ENCODE data around the gene C6orf89.

DNA sequence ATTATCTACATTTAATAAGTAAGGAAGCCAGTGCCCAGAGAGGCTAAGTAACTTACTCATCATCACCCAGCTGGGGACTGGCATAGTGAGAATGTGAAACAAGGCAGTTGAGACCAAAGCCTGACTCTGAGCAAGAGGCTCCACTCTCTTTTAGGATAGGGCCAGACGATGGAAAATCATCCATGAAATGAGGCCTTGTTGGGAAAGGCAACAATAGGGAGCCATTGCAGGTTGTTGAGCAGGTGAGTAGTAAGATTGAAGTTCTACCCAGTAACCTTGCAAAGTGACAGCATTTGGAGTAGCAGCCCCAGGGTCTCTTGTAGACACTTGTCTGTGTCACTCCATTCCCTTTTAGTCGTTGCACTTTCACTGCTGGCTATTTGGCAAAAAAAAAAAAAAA lies 44.0 kb upstream of the C6orf89 start:
- TF ChIP-seq, protein P1, sequence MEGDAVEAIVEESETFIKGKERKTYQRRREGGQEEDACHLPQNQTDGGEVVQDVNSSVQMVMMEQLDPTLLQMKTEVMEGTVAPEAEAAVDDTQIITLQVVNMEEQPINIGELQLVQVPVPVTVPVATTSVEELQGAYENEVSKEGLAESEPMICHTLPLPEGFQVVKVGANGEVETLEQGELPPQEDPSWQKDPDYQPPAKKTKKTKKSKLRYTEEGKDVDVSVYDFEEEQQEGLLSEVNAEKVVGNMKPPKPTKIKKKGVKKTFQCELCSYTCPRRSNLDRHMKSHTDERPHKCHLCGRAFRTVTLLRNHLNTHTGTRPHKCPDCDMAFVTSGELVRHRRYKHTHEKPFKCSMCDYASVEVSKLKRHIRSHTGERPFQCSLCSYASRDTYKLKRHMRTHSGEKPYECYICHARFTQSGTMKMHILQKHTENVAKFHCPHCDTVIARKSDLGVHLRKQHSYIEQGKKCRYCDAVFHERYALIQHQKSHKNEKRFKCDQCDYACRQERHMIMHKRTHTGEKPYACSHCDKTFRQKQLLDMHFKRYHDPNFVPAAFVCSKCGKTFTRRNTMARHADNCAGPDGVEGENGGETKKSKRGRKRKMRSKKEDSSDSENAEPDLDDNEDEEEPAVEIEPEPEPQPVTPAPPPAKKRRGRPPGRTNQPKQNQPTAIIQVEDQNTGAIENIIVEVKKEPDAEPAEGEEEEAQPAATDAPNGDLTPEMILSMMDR (IDR thresholded peaks at IDR 0.05; ENCODE audit: low read length), result no peak
- no peak for TF ChIP-seq EZH2 (optimal IDR thresholded peaks at IDR 0.05; ENCODE audit: low read depth, low read length)
